H9 (cell line): ENCODE measurements around the gene HDAC6. TPM values are rescaled to one million over a fixed set of nuclear protein-coding genes. Genes with fewer than 3 reads are reported as not detected.

Source experiments
- DNase-seq: peaks from one replicate; pipeline ENCODE4 v3.0.0-alpha.2; 2017
- H2AFZ ChIP-seq: one replicate; pipeline ENCODE4 v1.6.1; 2013; ENCODE audit warnings: mild to moderate bottlenecking, low read length, control low read depth, moderate library complexity
- H2AK5ac ChIP-seq: 2 replicates; pipeline ENCODE4 v1.6.1; 2013; ENCODE audit warnings: low read length, control low read depth, mixed read lengths; ENCODE audit not compliant: insufficient read length
- H2BK120ac ChIP-seq: one replicate; pipeline ENCODE4 v1.6.1; 2013; ENCODE audit warnings: low read depth, mild to moderate bottlenecking, low read length, control low read depth, inconsistent platforms; ENCODE audit not compliant: poor library complexity, severe bottlenecking
- H2BK12ac ChIP-seq: 2 replicates; pipeline ENCODE4 v1.6.1; 2013; ENCODE audit warnings: low read length, control low read depth, mixed read lengths, low read depth; ENCODE audit not compliant: insufficient read length
- H2BK15ac ChIP-seq: 2 replicates; pipeline ENCODE4 v1.6.1; 2013; ENCODE audit warnings: low read depth, low read length, control low read depth
- H2BK20ac ChIP-seq: one replicate; pipeline ENCODE4 v1.6.1; 2013; ENCODE audit warnings: low read depth, mild to moderate bottlenecking, low read length, control low read depth, inconsistent platforms; ENCODE audit not compliant: poor library complexity, severe bottlenecking
- H2BK5ac ChIP-seq: 2 replicates; pipeline ENCODE4 v1.6.1; 2013; ENCODE audit warnings: low read length, control low read depth, mixed read lengths; ENCODE audit not compliant: insufficient read length
- H3K14ac ChIP-seq: 2 replicates; pipeline ENCODE4 v1.6.1; 2013; ENCODE audit warnings: low read length, control low read depth; ENCODE audit not compliant: insufficient read depth
- H3K18ac ChIP-seq: 2 replicates; pipeline ENCODE4 v1.6.1; 2013; ENCODE audit warnings: low read depth, mild to moderate bottlenecking, mixed read lengths, low read length, control low read depth; ENCODE audit not compliant: insufficient read length
- H3K23ac ChIP-seq: 2 replicates; pipeline ENCODE4 v1.6.1; 2013; ENCODE audit warnings: low read length, control low read depth, mixed read lengths, low read depth; ENCODE audit not compliant: insufficient read length
- H3K23me2 ChIP-seq: 2 replicates; pipeline ENCODE4 v1.6.1; 2013; ENCODE audit warnings: low read depth, mild to moderate bottlenecking, mixed read lengths, low read length, control low read depth; ENCODE audit not compliant: insufficient read length, poor library complexity, severe bottlenecking
- H3K27ac ChIP-seq: 2 replicates; pipeline ENCODE4 v1.5.1; 2013; ENCODE audit warnings: low read length, control low read depth, mixed read lengths, low read depth; ENCODE audit not compliant: insufficient read length
- H3K27me3 ChIP-seq: 2 replicates; pipeline ENCODE4 v1.6.1; 2013; ENCODE audit warnings: low read length, control low read depth, inconsistent platforms; ENCODE audit not compliant: insufficient read depth
- H3K4ac ChIP-seq: 2 replicates; pipeline ENCODE4 v1.6.1; 2013; ENCODE audit warnings: low read depth, mild to moderate bottlenecking, control low read depth, inconsistent platforms, low read length, moderate library complexity
- H3K4me1 ChIP-seq: 2 replicates; pipeline ENCODE4 v1.6.1; 2013; ENCODE audit warnings: low read length, control low read depth, inconsistent platforms; ENCODE audit not compliant: insufficient read depth
- H3K4me2 ChIP-seq: 2 replicates; pipeline ENCODE4 v1.6.1; 2013; ENCODE audit warnings: low read length, control low read depth, mixed read lengths; ENCODE audit not compliant: insufficient read length, insufficient read depth
- H3K56ac ChIP-seq: 2 replicates; pipeline ENCODE4 v1.6.1; 2013; ENCODE audit warnings: low read depth, mild to moderate bottlenecking, mixed read lengths, low read length, control low read depth; ENCODE audit not compliant: insufficient read length
- H3K79me1 ChIP-seq: 2 replicates; pipeline ENCODE4 v1.6.1; 2013; ENCODE audit warnings: low read depth, mild to moderate bottlenecking, moderate library complexity, low read length, control low read depth, inconsistent platforms; ENCODE audit not compliant: insufficient read depth, poor library complexity, severe bottlenecking
- H3K79me2 ChIP-seq: 2 replicates; pipeline ENCODE4 v1.6.1; 2013; ENCODE audit warnings: low read length, control low read depth, inconsistent platforms; ENCODE audit not compliant: insufficient read depth
- H3K9ac ChIP-seq: 2 replicates; pipeline ENCODE4 v1.6.1; 2013; ENCODE audit warnings: low read length, control low read depth, mixed read lengths; ENCODE audit not compliant: insufficient read length; ENCODE audit errors: extremely low read depth
- H3K9me3 ChIP-seq: one replicate; pipeline ENCODE4 v1.6.1; 2013; ENCODE audit warnings: low read depth, low read length, inconsistent platforms; ENCODE audit not compliant: control insufficient read depth
- H3T11ph ChIP-seq: one replicate; pipeline ENCODE4 v1.6.1; 2013; ENCODE audit warnings: mild to moderate bottlenecking, low read length, control low read depth, inconsistent platforms
- H4K20me1 ChIP-seq: one replicate; pipeline ENCODE4 v1.6.1; 2013; ENCODE audit not compliant: control insufficient read depth, insufficient read length, insufficient read depth
- H4K5ac ChIP-seq: 2 replicates; pipeline ENCODE4 v1.6.1; 2013; ENCODE audit warnings: low read depth, mild to moderate bottlenecking, mixed read lengths, low read length, control low read depth; ENCODE audit not compliant: insufficient read length
- H4K8ac ChIP-seq: replicated peaks from 2 replicates; pipeline ENCODE4 v1.6.1; 2013; ENCODE audit warnings: low read length, control low read depth, mixed read lengths, low read depth; ENCODE audit not compliant: insufficient read length
- H4K91ac ChIP-seq: 2 replicates; pipeline ENCODE4 v1.6.1; 2013; ENCODE audit warnings: low read depth, mild to moderate bottlenecking, moderate library complexity, mixed read lengths, low read length, control low read depth; ENCODE audit not compliant: insufficient read length
- H3K27ac Mint-ChIP-seq, 3 experiments: 2 replicates in 2 of 3; 3 replicates in 1 of 3; pipeline ENCODE4 v1.8.0; 2020 to 2021; ENCODE audit warnings: mixed read lengths in 3 of 3, mild to moderate bottlenecking in 1 of 3, moderate library complexity in 1 of 3
- H3K27me3 Mint-ChIP-seq: 2 replicates; pipeline ENCODE4 v1.8.0; 2021; ENCODE audit warnings: low read depth, mild to moderate bottlenecking, moderate library complexity, mixed read lengths
- H3K36me3 Mint-ChIP-seq, 3 experiments: 2 replicates in 2 of 3; 3 replicates in 1 of 3; pipeline ENCODE4 v1.8.0; 2020 to 2021; ENCODE audit warnings: low read depth in 3 of 3, mixed read lengths in 3 of 3; ENCODE audit not compliant: insufficient read depth in 1 of 3
- H3K4me1 Mint-ChIP-seq, 2 experiments: 2 replicates each; pipeline ENCODE4 v1.8.0; 2020; ENCODE audit warnings: mixed read lengths in 2 of 2
- H3K4me3 Mint-ChIP-seq, 2 experiments: 2 replicates in 1 of 2; 3 replicates in 1 of 2; pipeline ENCODE4 v1.8.0; 2020 to 2021; ENCODE audit warnings: mild to moderate bottlenecking in 2 of 2, mixed read lengths in 2 of 2, moderate library complexity in 1 of 2
- H3K9me3 Mint-ChIP-seq, 2 experiments: 2 replicates in 1 of 2; 3 replicates in 1 of 2; pipeline ENCODE4 v1.8.0; 2020; ENCODE audit warnings: mild to moderate bottlenecking in 2 of 2, mixed read lengths in 2 of 2, moderate library complexity in 1 of 2
- CTCF ChIP-seq: fragments of 200-600 bp; sonication (generic); conservative IDR thresholded peaks from 3 replicates; pipeline ENCODE4 v1.8.0; 2021; ENCODE audit warnings: antibody characterized with exemption, mild to moderate bottlenecking
- WGBS: extraction: QIAGEN DNeasy Blood & Tissue Kit; methylation state at CpG from one replicate; pipeline ENCODE4 v1.1.7; 2013; ENCODE audit warnings: missing lambda C conversion rate, low lambda C conversion rate, mixed read lengths; ENCODE audit not compliant: insufficient read length; ENCODE audit errors: extremely low coverage; 5-methylcytosine and 5-hydroxymethylcytosine counted together
- total RNA-seq: library from RNA; stranded (reverse); gene quantifications from 2 replicates; pipeline ENCODE4 v1.2.1, GENCODE V29; 2021

HDAC6 gene
- total RNA-seq, 1 experiment from 2014 or later, result 52.8 TPM

- no peak for TF ChIP-seq CTCF
- no peaks in the 10 kb centered on the region for H4K20me1 ChIP-seq
- no peak overlapping the region for H2BK20ac ChIP-seq
- no peak overlapping the region for H3K14ac ChIP-seq
- H3K18ac ChIP-seq, result no peak overlapping the region
- H2BK15ac ChIP-seq, result no peak overlapping the region
- H3K23ac ChIP-seq, result no peak overlapping the region
- H2AK5ac ChIP-seq, result no peak overlapping the region
- Mint-ChIP-seq H3K27me3 (peaks cover 44% of the 10 kb centered on the region), H3K9me3 (peaks cover 68 to 77% of the 10 kb centered on the region in 2 experiments), H3K27ac (no peak overlapping the region), H3K36me3 (peaks cover 21 to 26% (median 23%) of the 10 kb centered on the region in 3 experiments), H3K4me3 (no peak overlapping the region), H3K4me1 (peaks cover under 1 to 10% of the 10 kb centered on the region in 2 experiments)
- H3K4me1 ChIP-seq, result no peaks in the 10 kb centered on the region
- H3K79me2 ChIP-seq, result no peaks in the 10 kb centered on the region
- no peak overlapping the region for H3T11ph ChIP-seq
- no peak for DNase-seq
- WGBS, result no CpG with 5 or more reads among the region's 24 CpGs
- H3K27ac ChIP-seq, result no peak overlapping the region
- no peak overlapping the region for H2AFZ ChIP-seq
- H3K27me3 ChIP-seq, result peaks cover 5% of the 10 kb centered on the region
- H2BK120ac ChIP-seq, result no peak overlapping the region
- H4K5ac ChIP-seq, result no peak overlapping the region
- no peak overlapping the region for H3K4me2 ChIP-seq
- H3K9me3 ChIP-seq, result peaks cover 14% of the 10 kb centered on the region
- H2BK12ac ChIP-seq, result no peak overlapping the region
- no peak overlapping the region for H3K9ac ChIP-seq
- no peaks in the 10 kb centered on the region for H3K23me2 ChIP-seq
- no peak overlapping the region for H4K91ac ChIP-seq
- no peaks in the 10 kb centered on the region for H3K79me1 ChIP-seq
- no peak overlapping the region for H2BK5ac ChIP-seq
- H4K8ac ChIP-seq, result no peak overlapping the region
- no peak overlapping the region for H3K4ac ChIP-seq
- no peak overlapping the region for H3K56ac ChIP-seq
These were observed 27.3 kb downstream of the HDAC6 start for GRCh38 chrX:48829016-48829735.
